GM18508 (cell line): ENCODE data around the gene TEX38.
"Not testable (repeated sequence)": the region's sequence is repeated elsewhere in the genome, so short reads cannot be mapped to it uniquely, and the experiment has no call there.

Source experiments
- ATAC-seq: cut with Tn5 transposase; IDR thresholded peaks from one replicate; pipeline ENCODE4 v1.9.1; 2021; ENCODE audit warnings: moderate number of reproducible peaks; ENCODE audit not compliant: insufficient read depth, unreplicated experiment

TEX38 gene

GRCh38 chr1:46671554-46671953, at the start of gene TEX38:
TSS of gene TEX38 (plus strand) at chr1:46671854. CDS start at chr1:46671935, 81 bp downstream.
- no peak for ATAC-seq

- ATAC-seq = no peak
Observed at GRCh38 chr1:46621930-46622329, 49.7 kb upstream of the TEX38 start.

- no peak for ATAC-seq
Observed at GRCh38 chr1:46622344-46622743, 49.3 kb upstream of the TEX38 start.

GRCh38 chr1:46623743-46624644, 47.7 kb upstream of the TEX38 start:
- ATAC-seq = no peak

GRCh38 chr1:46630719-46631118, 40.9 kb upstream of the TEX38 start:
- no peak for ATAC-seq

GRCh38 chr1:46635205-46635604, 36.4 kb upstream of the TEX38 start:
- ATAC-seq = no peak

- no peak for ATAC-seq
Observed at GRCh38 chr1:46637444-46638083, 34.1 kb upstream of the TEX38 start.

- ATAC-seq = no peak
Observed at GRCh38 chr1:46638921-46639320, 32.7 kb upstream of the TEX38 start.

GRCh38 chr1:46639547-46639946, 32.1 kb upstream of the TEX38 start:
- no peak for ATAC-seq

- no peak for ATAC-seq
Observed at GRCh38 chr1:46642115-46642680, 29.5 kb upstream of the TEX38 start.

GRCh38 chr1:46643368-46643775, 28.3 kb upstream of the TEX38 start:
- no peak for ATAC-seq

GRCh38 chr1:46645815-46646214, 25.8 kb upstream of the TEX38 start:
- ATAC-seq = no peak

GRCh38 chr1:46646331-46646730, 25.3 kb upstream of the TEX38 start:
- ATAC-seq = no peak

- no peak for ATAC-seq
Observed at GRCh38 chr1:46646844-46647243, 24.8 kb upstream of the TEX38 start.

GRCh38 chr1:46647611-46648010, 24.0 kb upstream of the TEX38 start:
- ATAC-seq = no peak

- no peak for ATAC-seq
Observed at GRCh38 chr1:46649764-46650163, 21.9 kb upstream of the TEX38 start.

- ATAC-seq = no peak
Observed at GRCh38 chr1:46650491-46650890, 21.2 kb upstream of the TEX38 start.

- not testable (repeated sequence) for ATAC-seq
Observed at GRCh38 chr1:46651152-46651551, 20.5 kb upstream of the TEX38 start.

GRCh38 chr1:46652321-46653100, 19.1 kb upstream of the TEX38 start:
- ATAC-seq = no peak

GRCh38 chr1:46653405-46653958, 18.2 kb upstream of the TEX38 start:
- ATAC-seq = no peak
